A673 (cell line): ENCODE data around the gene PARP14.

Experiments used
- CTCF ChIP-seq: fragments of 300-800, 200-600 bp; sonication (generic); conservative IDR thresholded peaks from 2 replicates; pipeline ENCODE4 v1.5.1; 2017; ENCODE audit warnings: low read depth, mild to moderate bottlenecking, antibody characterized with exemption, low read length, moderate library complexity, mixed read lengths
- EZH2 ChIP-seq: fragments of 200-600 bp; sonication (generic); IDR thresholded peaks from 2 replicates; pipeline ENCODE4 v1.6.1; 2017; ENCODE audit warnings: borderline replicate concordance, low read depth, mild to moderate bottlenecking, mixed read lengths, antibody characterized with exemption, low read length; ENCODE audit not compliant: poor library complexity, severe bottlenecking

GRCh38 chr3:122719273-122719921 lies 38.8 kb downstream of the PARP14 start:
- no peak for TF ChIP-seq CTCF
- TF ChIP-seq EZH2 = no peak
